ENCODE data around the gene TCF7L2.

The TCF7L2 gene

DNA sequence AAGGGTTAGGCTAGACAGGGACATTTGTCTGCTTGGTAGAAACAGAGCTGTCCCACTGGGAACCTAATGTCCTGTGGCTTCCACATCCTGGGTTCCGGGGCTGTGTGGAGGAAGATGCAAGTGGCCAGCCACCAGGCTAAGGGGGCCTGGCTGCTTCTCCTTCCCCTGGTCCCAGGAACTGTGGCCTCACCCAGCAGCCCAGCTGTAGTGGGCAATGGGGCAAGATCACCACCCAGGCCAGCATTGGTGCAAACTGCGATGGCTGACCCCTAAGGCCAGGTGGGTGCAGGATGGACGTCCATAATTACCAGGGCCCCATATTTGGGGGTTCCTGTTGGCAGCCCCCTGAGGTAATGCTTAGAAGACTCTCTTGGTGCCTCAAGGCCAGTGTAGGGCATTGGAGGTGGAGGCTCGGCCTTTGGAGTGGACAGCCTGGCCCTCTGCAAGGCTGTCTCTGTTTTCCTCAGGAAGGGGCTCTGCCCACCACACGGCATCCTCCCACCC lies 226.7 kb downstream of the TCF7L2 start:
- no peak for DNase-seq (ENCODE audit: low read depth in 2 of 2)

DNA sequence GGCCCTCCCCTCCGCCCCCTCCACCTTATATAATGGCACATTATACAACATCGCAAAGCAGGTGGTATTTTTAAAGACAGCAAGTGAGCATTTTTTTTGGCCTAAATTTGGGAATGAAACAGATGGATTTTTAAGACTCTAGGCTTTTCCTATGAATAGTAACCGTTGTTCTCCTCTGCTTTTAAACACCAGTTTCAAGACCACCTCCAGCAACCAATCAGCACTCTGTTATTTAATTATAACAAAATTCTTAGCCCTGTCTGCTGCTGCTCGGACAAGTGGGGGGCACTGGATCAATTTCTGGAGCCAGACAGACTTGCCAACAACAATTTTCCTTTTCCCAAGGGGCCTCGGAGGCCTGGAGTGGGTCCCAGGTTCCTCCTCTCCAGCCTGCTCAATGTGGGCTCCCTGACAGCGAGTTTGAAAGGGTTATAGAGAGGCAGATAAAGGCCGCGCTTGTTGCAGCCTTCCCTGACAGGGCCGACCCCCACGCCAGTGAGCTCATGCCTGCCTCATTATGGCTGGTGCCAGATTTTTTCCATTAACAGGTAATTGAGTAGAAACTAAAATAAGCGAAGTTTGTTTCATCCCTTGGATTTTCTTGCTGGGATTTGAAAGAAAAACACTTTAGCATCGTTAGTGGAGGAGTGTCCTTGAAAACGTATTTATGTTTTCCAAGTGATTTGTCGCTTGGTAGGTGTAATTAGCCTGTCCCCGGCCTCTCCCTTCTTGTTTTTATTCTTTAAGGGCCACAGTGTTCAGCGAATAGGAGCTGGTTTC lies 227.3 kb downstream of the TCF7L2 start:
- DNase-seq (ENCODE audit: low read depth in 2 of 2), result no peak

DNA sequence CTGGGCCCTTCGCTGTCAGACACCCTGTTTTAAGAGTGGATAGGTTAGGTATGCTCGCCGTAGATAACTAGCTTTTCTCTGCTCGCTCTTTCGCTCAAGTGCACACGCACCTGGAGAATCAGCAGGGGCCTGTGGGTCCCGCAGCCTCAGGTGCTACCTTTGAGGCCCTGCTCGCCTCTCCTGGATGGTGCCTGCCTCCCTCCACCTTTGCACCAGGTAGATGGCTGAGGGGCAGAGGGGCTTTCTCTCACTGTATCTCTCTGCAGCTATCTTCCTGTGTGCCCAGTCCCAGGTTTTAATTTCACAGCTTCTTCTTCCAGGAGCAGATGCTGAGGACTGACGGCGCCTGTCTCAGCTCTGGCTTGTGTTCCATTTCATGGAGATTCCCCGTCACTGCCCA lies 227.9 kb downstream of the TCF7L2 start:
- DNase-seq (ENCODE audit: low read depth in 2 of 2), result no peak

DNA sequence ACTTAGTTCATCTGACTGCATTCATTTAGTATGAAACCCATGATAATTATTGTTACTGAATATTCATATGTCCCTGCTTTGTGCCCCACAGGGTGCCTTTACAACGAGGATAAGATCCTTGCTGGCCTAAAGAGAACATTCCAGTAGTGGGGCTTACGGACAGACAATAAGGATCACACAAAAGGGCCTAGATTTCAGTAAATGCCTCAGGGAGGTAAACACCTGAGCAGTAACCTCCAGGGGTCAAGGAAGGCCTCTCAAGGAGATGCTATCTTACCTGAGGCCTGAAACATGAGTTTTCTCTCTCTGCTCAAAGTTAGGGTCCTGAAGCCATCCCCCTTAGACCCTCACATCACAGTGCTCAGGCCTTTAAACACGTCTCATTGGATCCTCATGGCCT lies 228.7 kb downstream of the TCF7L2 start:
- DNase-seq (ENCODE audit: low read depth in 2 of 2), result no peak

DNA sequence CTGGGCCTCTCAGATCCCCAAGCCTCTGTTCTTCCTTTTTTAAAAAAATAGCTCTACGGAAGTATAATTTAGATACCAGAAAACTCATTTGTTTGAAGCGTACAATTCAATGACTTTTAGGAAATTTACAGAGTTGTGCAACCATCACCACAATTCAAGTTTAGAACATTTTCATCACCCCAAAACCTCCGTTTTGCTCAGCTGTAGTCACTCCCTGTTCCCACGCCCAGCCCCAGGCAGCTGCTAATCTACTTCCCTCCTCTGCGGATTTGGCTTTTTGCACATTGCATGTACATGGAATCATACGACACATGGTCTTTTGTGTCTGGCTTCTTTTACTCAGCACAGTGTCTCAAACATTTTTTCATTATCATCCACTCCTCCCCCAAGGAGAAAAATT lies 229.2 kb downstream of the TCF7L2 start:
- DNase-seq (ENCODE audit: low read depth in 2 of 2), result no peak

DNA sequence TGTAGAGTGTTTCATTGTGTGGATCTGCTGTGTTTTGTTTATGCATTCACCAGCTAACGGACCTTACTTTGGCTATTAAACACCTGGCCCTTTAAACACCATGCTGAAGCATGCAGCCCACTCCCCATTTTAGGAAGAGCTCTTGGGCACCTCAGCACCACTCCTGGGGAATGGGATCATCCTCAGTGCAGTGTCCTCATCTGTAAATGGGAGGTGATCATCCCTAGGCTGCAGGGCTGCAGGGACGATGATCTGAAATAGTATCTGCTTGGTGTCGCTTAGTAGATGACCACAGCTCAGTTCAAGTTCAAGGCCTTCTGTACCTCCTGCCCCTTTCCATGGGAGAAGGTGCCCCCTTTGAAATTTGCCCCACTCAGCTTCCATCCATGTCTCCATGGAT lies 229.9 kb downstream of the TCF7L2 start:
- DNase-seq (ENCODE audit: low read depth in 2 of 2), result no peak

DNA sequence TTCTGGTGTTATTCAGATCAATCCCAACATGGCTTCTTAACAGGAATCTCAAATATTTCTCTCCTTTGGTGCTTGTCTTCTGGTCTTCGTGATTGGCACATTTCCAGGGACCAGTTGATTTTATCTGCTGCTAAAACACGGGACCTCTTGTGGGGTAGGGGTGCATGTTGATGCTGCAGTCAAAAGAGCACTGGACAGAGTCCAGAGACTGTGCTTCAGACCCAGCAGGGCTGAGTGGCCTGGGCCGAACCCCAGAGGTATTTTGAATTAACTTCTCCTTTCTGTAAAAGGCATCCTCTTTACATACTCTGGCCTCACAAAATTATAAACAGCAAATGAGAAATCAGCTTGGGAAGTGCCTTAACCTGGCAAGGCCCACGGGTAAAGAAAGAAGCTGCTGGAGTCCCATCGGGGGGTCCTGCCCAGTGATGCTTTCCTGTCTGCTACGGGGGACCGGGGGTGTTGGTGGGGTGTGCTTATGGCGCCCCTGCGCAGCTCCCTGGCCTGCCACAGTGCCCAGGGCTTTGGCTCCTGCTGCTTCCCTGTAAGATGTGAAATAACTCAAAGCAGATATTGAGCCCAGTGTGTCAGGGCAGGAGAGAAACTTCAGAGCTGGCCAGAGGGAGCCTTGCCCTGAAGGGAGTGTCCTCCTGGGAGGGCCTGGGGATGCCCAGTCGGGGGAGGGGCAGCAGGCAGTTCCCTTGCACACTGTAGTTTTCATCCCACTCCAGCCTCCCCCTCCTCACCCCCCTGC lies 230.5 kb downstream of the TCF7L2 start:
- no peak for DNase-seq (ENCODE audit: low read depth in 2 of 2)

DNA sequence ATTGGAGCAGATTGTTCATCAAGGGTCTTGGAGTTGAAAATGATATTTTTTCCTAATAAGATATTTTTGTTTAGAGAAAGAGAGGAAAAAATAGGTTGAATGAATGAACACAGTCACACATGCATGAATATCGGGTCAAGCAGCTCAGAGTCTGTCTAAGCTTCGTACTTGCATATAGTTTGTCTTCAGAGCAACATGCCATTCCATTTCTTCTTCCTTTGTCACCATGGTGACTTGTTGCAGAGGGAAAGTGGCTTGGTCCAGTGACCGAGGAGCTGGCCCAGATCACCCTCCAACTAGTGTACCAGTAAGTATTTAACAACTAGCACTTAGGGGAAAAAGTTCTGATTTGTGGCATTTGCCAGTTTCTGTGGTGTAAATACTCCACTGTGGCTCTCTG lies 232.1 kb downstream of the TCF7L2 start:
- no peak for DNase-seq (ENCODE audit: low read depth in 2 of 2)

DNA sequence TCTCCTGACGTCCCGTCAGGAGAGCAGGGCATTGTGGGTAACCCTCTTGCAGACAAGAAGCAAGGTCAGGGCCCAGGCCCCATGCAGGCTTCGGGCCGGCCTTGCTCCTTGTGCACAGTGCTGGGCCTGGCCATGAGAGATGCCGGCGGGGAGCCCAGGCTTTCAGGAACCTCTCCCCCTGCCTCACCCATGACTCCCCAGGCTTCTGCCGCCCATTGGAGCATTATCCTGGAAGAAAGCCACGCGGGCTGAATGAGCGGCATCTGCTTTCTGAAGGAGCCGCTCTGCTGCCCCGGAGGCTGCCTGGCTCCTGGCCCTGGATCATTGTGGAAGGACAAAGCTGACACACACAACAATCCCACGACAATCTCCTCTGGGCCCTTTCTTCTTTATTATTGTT lies 233.5 kb downstream of the TCF7L2 start:
- no peak for DNase-seq (ENCODE audit: low read depth in 2 of 2)

DNA sequence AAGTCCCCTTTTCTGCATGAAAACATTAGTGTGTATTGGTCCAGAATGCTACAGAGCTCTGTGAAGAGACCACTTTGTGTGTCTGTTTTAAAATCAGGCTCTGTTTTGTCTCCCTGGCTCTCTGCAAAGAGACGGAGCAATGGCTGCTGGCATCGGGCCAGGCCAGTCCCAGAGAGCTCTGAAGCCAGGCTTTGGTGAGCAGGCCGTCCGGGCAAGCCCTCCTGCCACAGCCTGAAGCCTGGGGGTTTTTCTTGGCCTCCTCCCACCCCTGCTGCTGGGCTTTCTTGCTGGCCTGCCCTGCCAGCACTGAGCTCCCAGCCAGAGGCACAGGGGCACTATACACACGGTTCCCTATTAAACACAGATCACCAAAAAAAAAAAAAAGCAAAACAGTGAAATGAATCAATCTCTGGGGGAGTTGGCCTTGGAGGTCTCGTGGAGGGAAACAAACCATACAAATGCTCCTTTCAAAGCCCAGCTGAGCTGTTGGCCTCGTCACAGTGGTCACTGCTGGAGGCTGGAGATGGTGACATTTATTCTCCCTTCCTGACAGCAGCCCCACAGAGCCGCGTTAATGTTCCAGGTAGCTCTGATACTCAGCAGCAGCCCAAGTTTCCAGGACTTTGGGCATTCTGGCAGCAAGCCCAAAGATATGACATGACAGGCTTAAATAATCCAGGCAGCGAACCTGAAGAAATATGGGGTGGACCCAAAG lies 237.2 kb downstream of the TCF7L2 start:
- DNase-seq (ENCODE audit: low read depth in 2 of 2), result no peak

DNA sequence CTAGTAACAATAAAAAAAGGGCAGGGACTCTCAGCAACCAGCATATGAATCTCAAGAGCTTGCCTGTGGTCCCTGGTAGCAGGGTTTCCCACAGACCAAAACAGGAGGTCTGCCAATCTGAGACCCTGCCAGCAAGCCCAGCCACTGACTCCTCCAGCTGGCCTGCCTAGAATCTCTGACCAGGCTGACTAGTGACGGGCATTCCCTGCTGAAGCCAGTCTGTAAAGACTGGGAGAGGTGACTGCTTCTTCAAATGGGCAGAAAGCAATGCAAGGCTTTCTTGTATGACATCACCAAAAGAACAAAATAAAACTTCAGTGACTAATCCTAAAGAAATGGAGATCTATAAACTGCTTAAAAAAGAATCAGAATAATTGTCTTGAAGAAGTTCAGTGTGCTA lies 249.4 kb downstream of the TCF7L2 start:
- no peak for DNase-seq (ENCODE audit: low read depth in 2 of 2)

DNA sequence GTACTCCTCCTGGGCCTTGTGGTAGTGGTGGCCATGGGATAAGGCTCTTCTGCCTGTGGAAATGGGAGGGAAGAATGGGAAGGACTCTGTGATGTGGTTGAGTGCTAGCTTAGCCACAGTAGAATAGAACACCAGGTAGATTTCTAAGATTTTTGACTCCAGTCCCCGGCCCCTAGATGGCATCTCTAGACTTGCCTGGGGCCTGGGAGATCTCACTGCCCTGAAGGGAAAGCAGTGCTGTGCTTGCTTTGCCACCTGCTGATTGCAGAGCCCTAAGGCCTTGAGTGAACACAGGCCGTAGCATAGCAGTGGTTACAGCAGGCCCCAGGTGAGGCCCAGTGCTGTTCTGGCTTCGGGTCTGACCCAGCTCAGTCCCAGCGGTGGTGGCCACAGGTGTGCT lies 252.0 kb downstream of the TCF7L2 start:
- DNase-seq (ENCODE audit: low read depth in 2 of 2), result no peak

DNA sequence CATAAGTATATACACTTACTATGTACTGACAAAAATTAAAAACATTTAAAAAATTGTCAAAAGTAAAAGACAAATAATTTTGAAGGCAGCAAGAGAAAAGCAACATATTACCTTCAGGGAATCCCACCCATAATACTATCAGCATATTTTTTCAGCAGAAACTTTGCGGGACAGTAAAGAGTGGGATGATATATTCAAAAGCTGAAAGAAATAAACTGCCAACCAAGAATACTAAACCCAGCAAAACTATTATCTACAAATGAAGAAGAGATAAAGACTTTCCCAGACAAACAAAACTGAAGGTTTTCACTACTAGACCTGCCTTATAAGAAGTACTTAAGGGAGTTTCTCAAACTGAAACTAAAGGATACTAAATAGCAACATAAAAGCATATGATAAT lies 257.9 kb downstream of the TCF7L2 start:
- DNase-seq (ENCODE audit: low read depth in 2 of 2), result no peak

DNA sequence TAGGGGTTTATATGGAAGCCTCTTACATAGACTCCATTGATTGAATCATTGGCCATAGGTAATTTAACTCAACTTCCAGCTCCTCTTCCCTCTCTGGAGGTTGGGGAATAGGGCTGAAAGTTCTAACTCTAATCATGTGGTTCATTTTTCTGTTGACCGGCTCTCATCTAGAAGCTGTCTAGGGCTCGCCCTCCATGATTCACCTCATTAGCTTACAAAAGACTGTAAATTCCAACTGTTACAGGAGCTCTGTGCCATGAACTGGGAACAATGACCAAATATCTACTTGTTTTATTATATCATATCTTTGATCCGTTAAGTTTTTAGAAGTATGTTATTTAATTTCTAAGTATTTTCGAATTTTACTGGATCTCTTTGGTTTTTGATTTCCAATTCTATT lies 263.0 kb downstream of the TCF7L2 start:
- no peak for DNase-seq (ENCODE audit: low read depth in 2 of 2)

DNA sequence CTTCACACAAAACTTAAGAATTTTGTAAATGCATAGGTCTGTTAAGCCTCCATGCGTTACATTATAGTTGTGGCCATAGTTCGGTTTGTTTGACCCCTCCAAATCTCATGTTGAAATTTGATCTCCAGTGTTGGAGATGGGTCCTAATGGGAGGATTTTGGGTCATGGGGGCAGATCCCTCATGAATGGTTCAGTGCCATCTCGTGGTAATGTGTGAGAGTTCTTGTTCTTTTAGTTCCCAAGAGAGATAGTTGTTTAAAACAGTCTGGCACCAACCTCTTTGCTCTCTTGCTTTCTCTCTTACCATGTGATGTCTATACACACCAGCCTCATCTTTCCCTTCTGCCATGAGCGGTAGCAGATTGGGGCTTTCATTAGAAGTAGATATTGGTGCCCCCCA lies 264.3 kb downstream of the TCF7L2 start:
- DNase-seq (ENCODE audit: low read depth in 2 of 2), result no peak

DNA sequence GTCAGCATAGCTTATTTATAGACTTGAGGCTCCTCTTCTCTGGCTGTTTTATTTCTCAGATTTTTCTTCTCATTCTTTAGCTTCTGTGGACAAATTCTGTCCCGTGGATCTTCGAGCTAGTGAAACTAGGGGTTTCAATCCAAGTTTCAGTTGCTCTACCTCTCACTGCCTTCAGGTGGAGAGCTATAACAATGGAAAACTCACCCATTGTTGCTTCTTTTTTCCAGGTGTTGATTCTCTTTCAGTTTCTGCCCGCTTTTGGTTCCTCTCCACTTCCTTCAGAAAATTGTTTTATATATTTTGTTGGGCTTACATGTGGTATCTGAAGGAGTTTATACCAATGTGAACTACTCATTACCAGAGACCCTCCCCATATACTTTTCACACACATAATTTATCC lies 266.1 kb downstream of the TCF7L2 start:
- no peak for DNase-seq (ENCODE audit: low read depth in 2 of 2)

Data from stimulated activated CD4-positive, alpha-beta T cell treated with anti-CD3 and anti-CD28 coated beads, Interleukin-1b, Interleukin-23, amount 100 ng/mL, for 4 hours (primary cell).